ENCODE data around the gene TMEM243.

DNA sequence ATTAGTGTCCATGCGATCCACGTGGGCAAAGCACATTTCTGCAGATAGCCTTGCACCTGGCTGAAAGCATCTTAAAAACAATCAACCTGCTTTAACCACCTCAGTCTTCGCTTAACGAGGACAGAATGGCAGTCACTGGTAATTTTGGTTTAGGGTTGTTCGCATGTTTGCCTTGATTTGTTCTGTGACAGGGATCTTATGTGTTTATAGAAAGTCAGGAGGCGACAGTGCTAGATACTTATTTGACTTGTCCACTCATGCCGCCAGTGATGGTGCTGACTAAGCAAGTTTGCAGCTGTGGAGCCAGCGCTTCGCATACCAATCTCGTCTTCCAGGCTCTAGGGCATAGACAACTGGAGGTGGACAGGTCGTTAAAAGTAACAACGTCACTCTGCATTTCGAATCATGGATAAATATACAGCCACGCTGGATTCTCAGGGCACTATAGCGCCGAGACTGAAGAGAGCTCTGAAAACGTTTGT is 1.2 kb upstream of the TMEM243 start:
- TF ChIP-seq, protein P1, sequence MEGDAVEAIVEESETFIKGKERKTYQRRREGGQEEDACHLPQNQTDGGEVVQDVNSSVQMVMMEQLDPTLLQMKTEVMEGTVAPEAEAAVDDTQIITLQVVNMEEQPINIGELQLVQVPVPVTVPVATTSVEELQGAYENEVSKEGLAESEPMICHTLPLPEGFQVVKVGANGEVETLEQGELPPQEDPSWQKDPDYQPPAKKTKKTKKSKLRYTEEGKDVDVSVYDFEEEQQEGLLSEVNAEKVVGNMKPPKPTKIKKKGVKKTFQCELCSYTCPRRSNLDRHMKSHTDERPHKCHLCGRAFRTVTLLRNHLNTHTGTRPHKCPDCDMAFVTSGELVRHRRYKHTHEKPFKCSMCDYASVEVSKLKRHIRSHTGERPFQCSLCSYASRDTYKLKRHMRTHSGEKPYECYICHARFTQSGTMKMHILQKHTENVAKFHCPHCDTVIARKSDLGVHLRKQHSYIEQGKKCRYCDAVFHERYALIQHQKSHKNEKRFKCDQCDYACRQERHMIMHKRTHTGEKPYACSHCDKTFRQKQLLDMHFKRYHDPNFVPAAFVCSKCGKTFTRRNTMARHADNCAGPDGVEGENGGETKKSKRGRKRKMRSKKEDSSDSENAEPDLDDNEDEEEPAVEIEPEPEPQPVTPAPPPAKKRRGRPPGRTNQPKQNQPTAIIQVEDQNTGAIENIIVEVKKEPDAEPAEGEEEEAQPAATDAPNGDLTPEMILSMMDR (IDR thresholded peaks at IDR 0.05): no peak
- TF ChIP-seq POLR2A (IDR thresholded peaks at IDR 0.05): no peak

All from thyroid gland (tissue), 4 donors.